Measurements from ENCODE around the gene PRKD2.
A peak's percentile ranks its signal among the peaks of the same experiment; 100 is the strongest.
"Not testable (repeated sequence)": the region's sequence is repeated elsewhere in the genome, so short reads cannot be mapped to it uniquely, and the experiment has no call there.

PRKD2 gene

GRCh38 chr19:46717034-46717715 lies at the start of gene PRKD2:
Gene PRKD2 (minus strand): TSS chr19:46717114. CDS start chr19:46716370, 744 bp downstream.
- peak; percentile 47 for DNase-seq

- DNase-seq = no peak
Observed at GRCh38 chr19:46764817-46765291, 47.9 kb upstream of the PRKD2 start.

- no peak for DNase-seq
Observed at GRCh38 chr19:46762245-46762890, 45.5 kb upstream of the PRKD2 start.

- no peak for DNase-seq
Observed at GRCh38 chr19:46761418-46761831, 44.5 kb upstream of the PRKD2 start.

- DNase-seq = not testable (repeated sequence)
Observed at GRCh38 chr19:46760897-46761296, 44.0 kb upstream of the PRKD2 start.

- DNase-seq = no peak
Observed at GRCh38 chr19:46760363-46760762, 43.4 kb upstream of the PRKD2 start.

GRCh38 chr19:46759817-46760333 lies 43.0 kb upstream of the PRKD2 start:
- DNase-seq = no peak

GRCh38 chr19:46759206-46759605 lies 42.3 kb upstream of the PRKD2 start:
- no peak for DNase-seq

GRCh38 chr19:46756544-46756888 lies 39.6 kb upstream of the PRKD2 start:
- no peak for DNase-seq

- DNase-seq = no peak
Observed at GRCh38 chr19:46755853-46756543, 39.1 kb upstream of the PRKD2 start.

GRCh38 chr19:46755077-46755852 lies 38.4 kb upstream of the PRKD2 start:
- no peak for DNase-seq

GRCh38 chr19:46753420-46754155 lies 36.7 kb upstream of the PRKD2 start:
- DNase-seq = no peak

- DNase-seq = peak; percentile 64
Observed at GRCh38 chr19:46748325-46749109, 31.6 kb upstream of the PRKD2 start.

- DNase-seq = no peak
Observed at GRCh38 chr19:46746281-46747057, 29.6 kb upstream of the PRKD2 start, which contains the start of gene STRN4. Gene STRN4 (minus strand): TSS chr19:46746450. CDS start chr19:46746430, 20 bp downstream.

GRCh38 chr19:46745521-46746280 lies 28.8 kb upstream of the PRKD2 start, which contains the start of gene FKRP:
Gene FKRP (plus strand): TSS chr19:46746057. CDS start chr19:46755451, 9,394 bp downstream.
- no peak for DNase-seq

- DNase-seq = no peak
Observed at GRCh38 chr19:46745030-46745429, 28.1 kb upstream of the PRKD2 start.

- DNase-seq = no peak
Observed at GRCh38 chr19:46744005-46744691, 27.2 kb upstream of the PRKD2 start.

- no peak for DNase-seq
Observed at GRCh38 chr19:46742926-46743480, 26.1 kb upstream of the PRKD2 start.
